ENCODE data around the gene GCLM. TPM values are rescaled to one million over a fixed set of nuclear protein-coding genes. Genes with fewer than 3 reads are reported as not detected.

GCLM gene
- total and polyA plus RNA-seq, 2 of the 4 experiments (the other 2 are of a cell fraction): 15.5 to 20.1 TPM

GRCh38 chr1:93837961-93838360 lies 71.3 kb downstream of the GCLM start:
- H3K14ac ChIP-seq (replicated peaks; ENCODE audit: low read depth, low read length): no peak overlapping the region
- no peak for ATAC-seq (ENCODE audit: low read depth)
- no peak overlapping the region for H4K91ac ChIP-seq (ENCODE audit: insufficient read depth, low read depth, low read length)
- H2AK5ac ChIP-seq (ENCODE audit: low read depth, low read length): no peak overlapping the region
- H3K4ac ChIP-seq (ENCODE audit: low read depth, low read length): no peak overlapping the region
- CTCF ChIA-PET: no interaction called here
- no peak overlapping the region for H2AK9ac ChIP-seq (replicated peaks; ENCODE audit: low read depth, low read length, poor library complexity)
- H3K79me1 ChIP-seq (ENCODE audit: low read depth in 1 of 2, low read length in 2 of 2): no peaks in the 10 kb centered on the region
- H3K56ac ChIP-seq (ENCODE audit: extremely low read depth, insufficient read depth, low read length): no peak overlapping the region
- no CpG with 5 or more reads among the region's 3 CpGs for WGBS, 2 experiments (ENCODE audit: extremely low coverage in 2 of 2, insufficient read length in 1 of 2)
- no peak overlapping the region for H3K18ac ChIP-seq (ENCODE audit: low read depth, low read length)
- DNase-seq: no peak
- in situ Hi-C loops (cut with MboI; ENCODE audit: low sequenced_read_pairs): loop anchor here (10.0 kb wide), 1 partner anchor 533 kb away; no protein-coding TSS in a partner anchor
- POLR2A ChIA-PET (ENCODE audit: unreplicated experiment): no interaction called here
- dilution Hi-C loops (cut with HindIII; ENCODE audit: low sequenced_read_pairs, unreplicated experiment): no loop called here
- H3K27me3 ChIP-seq (ENCODE audit: control insufficient read depth, insufficient read depth, low read length): no peaks in the 10 kb centered on the region
- H3K4me3 ChIP-seq (ENCODE audit: insufficient read depth, low read depth, low read length): no peak overlapping the region
- H3K36me3 ChIP-seq (ENCODE audit: control insufficient read depth, insufficient read depth, low read length): no peaks in the 10 kb centered on the region
- no peak overlapping the region for H4K5ac ChIP-seq (ENCODE audit: low read depth, low read length)
- no peak overlapping the region for H3K23ac ChIP-seq (ENCODE audit: low read depth, low read length)
- H3K4me2 ChIP-seq (ENCODE audit: low read depth, low read length): no peak overlapping the region
- BruUV-seq (replicated peaks): no TSS peak
- no peak for TF ChIP-seq RCOR1 (IDR thresholded peaks at IDR 0.05; ENCODE audit: insufficient replicate concordance, low read length)
- no peak for TF ChIP-seq MAZ (IDR thresholded peaks at IDR 0.05; ENCODE audit: borderline replicate concordance, low read depth, low read length)
- TF ChIP-seq FOS (IDR thresholded peaks at IDR 0.05; ENCODE audit: low read depth, low read length): no peak
- TF ChIP-seq NFE2L2 (IDR thresholded peaks at IDR 0.05; ENCODE audit: low read depth, low read length): no peak
- TF ChIP-seq RAD21 (IDR thresholded peaks at IDR 0.05; ENCODE audit: low read length): no peak
- no peak for TF ChIP-seq CHD1 (IDR thresholded peaks at IDR 0.05; ENCODE audit: low read depth, low read length)
- TF ChIP-seq POLR2A (IDR thresholded peaks at IDR 0.05; ENCODE audit: low read depth, low read length): no peak
- no peak for TF ChIP-seq BHLHE40 (IDR thresholded peaks at IDR 0.05; ENCODE audit: low read depth, low read length)
- no peak for TF ChIP-seq CEBPB (IDR thresholded peaks at IDR 0.05; ENCODE audit: low read depth, low read length)
- no peak for TF ChIP-seq USF2 (IDR thresholded peaks at IDR 0.05; ENCODE audit: low read depth, low read length)
- TF ChIP-seq CTCF (conservative IDR thresholded peaks at IDR 0.05; ENCODE audit: low read depth, low read length): no peak
- H4K8ac ChIP-seq (ENCODE audit: low read depth in 2 of 2, low read length in 2 of 2): no peak overlapping the region
- H2BK5ac ChIP-seq (ENCODE audit: low read depth, low read length, poor library complexity, severe bottlenecking): no peak overlapping the region
- peaks cover 3% of the 10 kb centered on the region for H3K9me3 ChIP-seq (ENCODE audit: control insufficient read depth, insufficient read depth, low read length)
- peaks cover 10% of the 10 kb centered on the region; the same call in 1 of the 2 replicates for H3K9me1 ChIP-seq (ENCODE audit: insufficient read depth, low read length)
- no peak overlapping the region for H3K27ac ChIP-seq (ENCODE audit: insufficient read depth, low read length)
- no peak overlapping the region for H2BK15ac ChIP-seq (ENCODE audit: low read depth, low read length)
- H2AFZ ChIP-seq (replicated peaks; ENCODE audit: low read length, poor library complexity): no peak overlapping the region
- H2BK120ac ChIP-seq (ENCODE audit: low read depth, low read length): no peak overlapping the region
- H3K9ac ChIP-seq (ENCODE audit: low read depth, low read length): no peak overlapping the region
- H2BK20ac ChIP-seq (ENCODE audit: low read depth, low read length): no peak overlapping the region
- peaks cover 5% of the 10 kb centered on the region; the same call in 1 of the 2 replicates for H3K4me1 ChIP-seq (ENCODE audit: control insufficient read depth, insufficient read depth, low read length)
- H4K20me1 ChIP-seq (ENCODE audit: insufficient read depth, low read length): no peaks in the 10 kb centered on the region
- intact Hi-C loops (cut with micrococcal nuclease): no loop called here
